Measurements from ENCODE around the gene PIP4K2A. TPM values are rescaled to one million over a fixed set of nuclear protein-coding genes. Genes with fewer than 3 reads are reported as not detected.

PIP4K2A gene
- total and polyA plus RNA-seq, 2 experiments from 2014 or later: 39.9 to 40.1 TPM

DNA sequence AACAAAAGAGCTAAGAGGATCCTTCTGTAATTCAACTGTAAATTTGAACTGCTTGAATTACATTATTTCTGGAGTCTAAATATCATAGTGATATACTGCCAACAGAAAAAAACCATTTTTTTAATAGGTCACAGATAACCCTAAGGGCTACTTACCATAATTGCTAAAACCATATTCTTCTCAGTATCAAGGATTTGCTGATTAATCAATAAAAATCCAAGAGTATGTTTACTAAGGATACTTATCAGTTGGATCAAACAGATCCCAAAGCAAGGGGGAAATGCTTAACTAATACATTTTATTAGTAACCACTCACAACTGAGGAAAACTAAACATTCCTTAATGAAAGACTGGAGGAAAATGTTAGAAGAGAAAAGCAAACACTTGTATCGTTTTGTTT lies 166.0 kb downstream of the PIP4K2A start:
- peaks cover 16% of the 10 kb centered on the region for H3K4me1 ChIP-seq (ENCODE audit: insufficient read depth)
- H3K27ac ChIP-seq (ENCODE audit: low read depth): no peak overlapping the region
- H3K27ac Mint-ChIP-seq: no peak overlapping the region
- peaks cover 28% of the 10 kb centered on the region for H3K36me3 Mint-ChIP-seq (ENCODE audit: low read depth)
- H3K79me2 ChIP-seq (replicated peaks; ENCODE audit: insufficient read depth): no peaks in the 10 kb centered on the region
- H3K9me2 ChIP-seq (ENCODE audit: insufficient read depth): 0 out of 2 replicates have a peak, but pooled peaks cover 5% of the 10 kb centered on the region
- peaks cover 3% of the 10 kb centered on the region for H3K27me3 Mint-ChIP-seq (ENCODE audit: insufficient read depth, low read depth, poor library complexity)
- DNase-seq (ENCODE audit: low spot score) (no peak), ATAC-seq (no peak)
- no peaks in the 10 kb centered on the region for H3K27me3 ChIP-seq (ENCODE audit: insufficient read depth)
- peaks cover 4% of the 10 kb centered on the region; the same call in 1 of the 2 replicates for H4K20me1 ChIP-seq (replicated peaks; ENCODE audit: insufficient read depth)
- no peaks in the 10 kb centered on the region for H3F3A ChIP-seq (replicated peaks; ENCODE audit: low read depth)
- no peak overlapping the region for H3K4me3 Mint-ChIP-seq
- TF ChIP-seq, protein P1, sequence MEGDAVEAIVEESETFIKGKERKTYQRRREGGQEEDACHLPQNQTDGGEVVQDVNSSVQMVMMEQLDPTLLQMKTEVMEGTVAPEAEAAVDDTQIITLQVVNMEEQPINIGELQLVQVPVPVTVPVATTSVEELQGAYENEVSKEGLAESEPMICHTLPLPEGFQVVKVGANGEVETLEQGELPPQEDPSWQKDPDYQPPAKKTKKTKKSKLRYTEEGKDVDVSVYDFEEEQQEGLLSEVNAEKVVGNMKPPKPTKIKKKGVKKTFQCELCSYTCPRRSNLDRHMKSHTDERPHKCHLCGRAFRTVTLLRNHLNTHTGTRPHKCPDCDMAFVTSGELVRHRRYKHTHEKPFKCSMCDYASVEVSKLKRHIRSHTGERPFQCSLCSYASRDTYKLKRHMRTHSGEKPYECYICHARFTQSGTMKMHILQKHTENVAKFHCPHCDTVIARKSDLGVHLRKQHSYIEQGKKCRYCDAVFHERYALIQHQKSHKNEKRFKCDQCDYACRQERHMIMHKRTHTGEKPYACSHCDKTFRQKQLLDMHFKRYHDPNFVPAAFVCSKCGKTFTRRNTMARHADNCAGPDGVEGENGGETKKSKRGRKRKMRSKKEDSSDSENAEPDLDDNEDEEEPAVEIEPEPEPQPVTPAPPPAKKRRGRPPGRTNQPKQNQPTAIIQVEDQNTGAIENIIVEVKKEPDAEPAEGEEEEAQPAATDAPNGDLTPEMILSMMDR (conservative IDR thresholded peaks at IDR 0.05; ENCODE audit: low read depth in 2 of 2): no peak
- TF ChIP-seq ZNF331 (CRISPR knock-in tag; IDR thresholded peaks at IDR 0.05; ENCODE audit: low read depth) (no peak), ZNF114 (CRISPR knock-in tag; IDR thresholded peaks at IDR 0.05) (no peak), EZH2phosphoT487 (IDR thresholded peaks at IDR 0.05; ENCODE audit: unreplicated experiment) (no peak), JUNB (IDR thresholded peaks at IDR 0.05; ENCODE audit: unreplicated experiment) (no peak), POLR2AphosphoS5 (IDR thresholded peaks at IDR 0.05; ENCODE audit: low read depth) (no peak), NANOG (IDR thresholded peaks at IDR 0.05; ENCODE audit: borderline replicate concordance) (no peak), STAT1 (IDR thresholded peaks at IDR 0.05; ENCODE audit: unreplicated experiment) (no peak), EZH2 (IDR thresholded peaks at IDR 0.05; ENCODE audit: low read depth, unreplicated experiment) (no peak), CREB1 (CRISPR knock-in tag; IDR thresholded peaks at IDR 0.05; ENCODE audit: low read depth) (no peak)
- TF ChIP-seq, protein P2, sequence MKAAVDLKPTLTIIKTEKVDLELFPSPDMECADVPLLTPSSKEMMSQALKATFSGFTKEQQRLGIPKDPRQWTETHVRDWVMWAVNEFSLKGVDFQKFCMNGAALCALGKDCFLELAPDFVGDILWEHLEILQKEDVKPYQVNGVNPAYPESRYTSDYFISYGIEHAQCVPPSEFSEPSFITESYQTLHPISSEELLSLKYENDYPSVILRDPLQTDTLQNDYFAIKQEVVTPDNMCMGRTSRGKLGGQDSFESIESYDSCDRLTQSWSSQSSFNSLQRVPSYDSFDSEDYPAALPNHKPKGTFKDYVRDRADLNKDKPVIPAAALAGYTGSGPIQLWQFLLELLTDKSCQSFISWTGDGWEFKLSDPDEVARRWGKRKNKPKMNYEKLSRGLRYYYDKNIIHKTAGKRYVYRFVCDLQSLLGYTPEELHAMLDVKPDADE (IDR thresholded peaks at IDR 0.05): no peak
- TF ChIP-seq, protein P3, sequence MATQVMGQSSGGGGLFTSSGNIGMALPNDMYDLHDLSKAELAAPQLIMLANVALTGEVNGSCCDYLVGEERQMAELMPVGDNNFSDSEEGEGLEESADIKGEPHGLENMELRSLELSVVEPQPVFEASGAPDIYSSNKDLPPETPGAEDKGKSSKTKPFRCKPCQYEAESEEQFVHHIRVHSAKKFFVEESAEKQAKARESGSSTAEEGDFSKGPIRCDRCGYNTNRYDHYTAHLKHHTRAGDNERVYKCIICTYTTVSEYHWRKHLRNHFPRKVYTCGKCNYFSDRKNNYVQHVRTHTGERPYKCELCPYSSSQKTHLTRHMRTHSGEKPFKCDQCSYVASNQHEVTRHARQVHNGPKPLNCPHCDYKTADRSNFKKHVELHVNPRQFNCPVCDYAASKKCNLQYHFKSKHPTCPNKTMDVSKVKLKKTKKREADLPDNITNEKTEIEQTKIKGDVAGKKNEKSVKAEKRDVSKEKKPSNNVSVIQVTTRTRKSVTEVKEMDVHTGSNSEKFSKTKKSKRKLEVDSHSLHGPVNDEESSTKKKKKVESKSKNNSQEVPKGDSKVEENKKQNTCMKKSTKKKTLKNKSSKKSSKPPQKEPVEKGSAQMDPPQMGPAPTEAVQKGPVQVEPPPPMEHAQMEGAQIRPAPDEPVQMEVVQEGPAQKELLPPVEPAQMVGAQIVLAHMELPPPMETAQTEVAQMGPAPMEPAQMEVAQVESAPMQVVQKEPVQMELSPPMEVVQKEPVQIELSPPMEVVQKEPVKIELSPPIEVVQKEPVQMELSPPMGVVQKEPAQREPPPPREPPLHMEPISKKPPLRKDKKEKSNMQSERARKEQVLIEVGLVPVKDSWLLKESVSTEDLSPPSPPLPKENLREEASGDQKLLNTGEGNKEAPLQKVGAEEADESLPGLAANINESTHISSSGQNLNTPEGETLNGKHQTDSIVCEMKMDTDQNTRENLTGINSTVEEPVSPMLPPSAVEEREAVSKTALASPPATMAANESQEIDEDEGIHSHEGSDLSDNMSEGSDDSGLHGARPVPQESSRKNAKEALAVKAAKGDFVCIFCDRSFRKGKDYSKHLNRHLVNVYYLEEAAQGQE (IDR thresholded peaks at IDR 0.05; ENCODE audit: unreplicated experiment): no peak
- TF ChIP-seq, protein P4, sequence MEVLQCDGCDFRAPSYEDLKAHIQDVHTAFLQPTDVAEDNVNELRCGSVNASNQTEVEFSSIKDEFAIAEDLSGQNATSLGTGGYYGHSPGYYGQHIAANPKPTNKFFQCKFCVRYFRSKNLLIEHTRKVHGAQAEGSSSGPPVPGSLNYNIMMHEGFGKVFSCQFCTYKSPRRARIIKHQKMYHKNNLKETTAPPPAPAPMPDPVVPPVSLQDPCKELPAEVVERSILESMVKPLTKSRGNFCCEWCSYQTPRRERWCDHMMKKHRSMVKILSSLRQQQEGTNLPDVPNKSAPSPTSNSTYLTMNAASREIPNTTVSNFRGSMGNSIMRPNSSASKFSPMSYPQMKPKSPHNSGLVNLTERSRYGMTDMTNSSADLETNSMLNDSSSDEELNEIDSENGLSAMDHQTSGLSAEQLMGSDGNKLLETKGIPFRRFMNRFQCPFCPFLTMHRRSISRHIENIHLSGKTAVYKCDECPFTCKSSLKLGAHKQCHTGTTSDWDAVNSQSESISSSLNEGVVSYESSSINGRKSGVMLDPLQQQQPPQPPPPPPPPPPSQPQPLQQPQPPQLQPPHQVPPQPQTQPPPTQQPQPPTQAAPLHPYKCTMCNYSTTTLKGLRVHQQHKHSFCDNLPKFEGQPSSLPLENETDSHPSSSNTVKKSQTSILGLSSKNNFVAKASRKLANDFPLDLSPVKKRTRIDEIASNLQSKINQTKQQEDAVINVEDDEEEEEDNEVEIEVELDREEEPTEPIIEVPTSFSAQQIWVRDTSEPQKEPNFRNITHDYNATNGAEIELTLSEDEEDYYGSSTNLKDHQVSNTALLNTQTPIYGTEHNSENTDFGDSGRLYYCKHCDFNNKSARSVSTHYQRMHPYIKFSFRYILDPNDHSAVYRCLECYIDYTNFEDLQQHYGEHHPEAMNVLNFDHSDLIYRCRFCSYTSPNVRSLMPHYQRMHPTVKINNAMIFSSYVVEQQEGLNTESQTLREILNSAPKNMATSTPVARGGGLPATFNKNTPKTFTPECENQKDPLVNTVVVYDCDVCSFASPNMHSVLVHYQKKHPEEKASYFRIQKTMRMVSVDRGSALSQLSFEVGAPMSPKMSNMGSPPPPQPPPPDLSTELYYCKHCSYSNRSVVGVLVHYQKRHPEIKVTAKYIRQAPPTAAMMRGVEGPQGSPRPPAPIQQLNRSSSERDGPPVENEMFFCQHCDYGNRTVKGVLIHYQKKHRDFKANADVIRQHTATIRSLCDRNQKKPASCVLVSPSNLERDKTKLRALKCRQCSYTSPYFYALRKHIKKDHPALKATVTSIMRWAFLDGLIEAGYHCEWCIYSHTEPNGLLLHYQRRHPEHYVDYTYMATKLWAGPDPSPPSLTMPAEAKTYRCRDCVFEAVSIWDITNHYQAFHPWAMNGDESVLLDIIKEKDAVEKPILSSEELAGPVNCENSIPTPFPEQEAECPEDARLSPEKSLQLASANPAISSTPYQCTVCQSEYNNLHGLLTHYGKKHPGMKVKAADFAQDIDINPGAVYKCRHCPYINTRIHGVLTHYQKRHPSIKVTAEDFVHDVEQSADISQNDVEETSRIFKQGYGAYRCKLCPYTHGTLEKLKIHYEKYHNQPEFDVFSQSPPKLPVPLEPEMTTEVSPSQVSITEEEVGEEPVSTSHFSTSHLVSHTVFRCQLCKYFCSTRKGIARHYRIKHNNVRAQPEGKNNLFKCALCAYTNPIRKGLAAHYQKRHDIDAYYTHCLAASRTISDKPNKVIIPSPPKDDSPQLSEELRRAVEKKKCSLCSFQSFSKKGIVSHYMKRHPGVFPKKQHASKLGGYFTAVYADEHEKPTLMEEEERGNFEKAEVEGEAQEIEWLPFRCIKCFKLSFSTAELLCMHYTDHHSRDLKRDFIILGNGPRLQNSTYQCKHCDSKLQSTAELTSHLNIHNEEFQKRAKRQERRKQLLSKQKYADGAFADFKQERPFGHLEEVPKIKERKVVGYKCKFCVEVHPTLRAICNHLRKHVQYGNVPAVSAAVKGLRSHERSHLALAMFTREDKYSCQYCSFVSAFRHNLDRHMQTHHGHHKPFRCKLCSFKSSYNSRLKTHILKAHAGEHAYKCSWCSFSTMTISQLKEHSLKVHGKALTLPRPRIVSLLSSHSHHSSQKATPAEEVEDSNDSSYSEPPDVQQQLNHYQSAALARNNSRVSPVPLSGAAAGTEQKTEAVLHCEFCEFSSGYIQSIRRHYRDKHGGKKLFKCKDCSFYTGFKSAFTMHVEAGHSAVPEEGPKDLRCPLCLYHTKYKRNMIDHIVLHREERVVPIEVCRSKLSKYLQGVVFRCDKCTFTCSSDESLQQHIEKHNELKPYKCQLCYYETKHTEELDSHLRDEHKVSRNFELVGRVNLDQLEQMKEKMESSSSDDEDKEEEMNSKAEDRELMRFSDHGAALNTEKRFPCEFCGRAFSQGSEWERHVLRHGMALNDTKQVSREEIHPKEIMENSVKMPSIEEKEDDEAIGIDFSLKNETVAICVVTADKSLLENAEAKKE (CRISPR knock-in tag; IDR thresholded peaks at IDR 0.05): no peak
- H3K4me1 Mint-ChIP-seq: peaks cover 22% of the 10 kb centered on the region
- H3K4me3 ChIP-seq: no peak overlapping the region
- H3K4me2 ChIP-seq: no peak overlapping the region
- no peaks in the 10 kb centered on the region for H3K9me3 Mint-ChIP-seq
- no peak overlapping the region for H2AFZ ChIP-seq
- no peaks in the 10 kb centered on the region; the same call in 1 of the 2 replicates for H3K36me3 ChIP-seq (ENCODE audit: insufficient read depth)
